ENCODE measurements around the gene CCNI. TPM values are rescaled to one million over a fixed set of nuclear protein-coding genes. Genes with fewer than 3 reads are reported as not detected.
"Not testable (repeated sequence)": the region's sequence is repeated elsewhere in the genome, so short reads cannot be mapped to it uniquely, and the experiment has no call there.

Gene CCNI
- total RNA-seq, 3 donors from 2014 or later: 267 to 346 (median 271) TPM

GRCh38 chr4:77084019-77084639 is 8.3 kb upstream of the CCNI start:
- Histone ChIP-seq H3K27me3 (no peaks in the 10 kb centered on the region), H3K36me3 (no peaks in the 10 kb centered on the region), H3K9me3 (no peaks in the 10 kb centered on the region), H3K27ac (no peak overlapping the region), H3K4me3 (no peak overlapping the region), H3K4me1 (no peaks in the 10 kb centered on the region)
- intact Hi-C loops (cut with DNase I; ENCODE audit: low total_unique reads): no loop called here
- TF ChIP-seq CTCF (IDR thresholded peaks at IDR 0.05): no peak
- TF ChIP-seq POLR2AphosphoS5 (IDR thresholded peaks at IDR 0.05): no peak
- TF ChIP-seq POLR2A (IDR thresholded peaks at IDR 0.05): no peak
- no peak for DNase-seq (ENCODE audit: low spot score in 2 of 2)

- no peaks in the 10 kb centered on the region for H3K27me3 ChIP-seq
- TF ChIP-seq POLR2AphosphoS5 (IDR thresholded peaks at IDR 0.05) (no peak), POLR2A (IDR thresholded peaks at IDR 0.05) (no peak), CTCF (IDR thresholded peaks at IDR 0.05) (no peak)
- no peak overlapping the region for H3K27ac ChIP-seq
- intact Hi-C loops (cut with DNase I; ENCODE audit: low total_unique reads): no loop called here
- no peaks in the 10 kb centered on the region for H3K9me3 ChIP-seq
- no peak overlapping the region for H3K4me3 ChIP-seq
- no peaks in the 10 kb centered on the region for H3K36me3 ChIP-seq
- H3K4me1 ChIP-seq: no peaks in the 10 kb centered on the region
- DNase-seq (ENCODE audit: low spot score in 2 of 2): no peak
Observed at GRCh38 chr4:77082886-77083608, 7.3 kb upstream of the CCNI start.

- H3K27ac ChIP-seq; intact Hi-C loops (cut with DNase I; ENCODE audit: low total_unique reads); DNase-seq (ENCODE audit: low spot score in 2 of 2): not testable (repeated sequence)
Observed at GRCh38 chr4:77080806-77081205, 5.0 kb upstream of the CCNI start.

GRCh38 chr4:77079281-77079680 is 3.5 kb upstream of the CCNI start:
- intact Hi-C loops (cut with DNase I; ENCODE audit: low total_unique reads): no loop called here

More at GRCh38 chr4:77080806-77081205, 5.0 kb upstream of the CCNI start:
- not testable (repeated sequence) for H3K9me3 ChIP-seq, H3K27me3 ChIP-seq, H3K4me1 ChIP-seq, H3K36me3 ChIP-seq, H3K4me3 ChIP-seq

GRCh38 chr4:77078401-77078800 is 2.6 kb upstream of the CCNI start:
- intact Hi-C loops (cut with DNase I; ENCODE audit: low total_unique reads): no loop called here
- DNase-seq (ENCODE audit: low spot score in 2 of 2): no peak
- Histone ChIP-seq H3K4me1 (peaks cover 0 to 7% of the 10 kb centered on the region in 2 donors), H3K27me3 (no peaks in the 10 kb centered on the region), H3K36me3 (no peaks in the 10 kb centered on the region), H3K9me3 (no peaks in the 10 kb centered on the region), H3K4me3 (no peak overlapping the region), H3K27ac (no peak overlapping the region)
- TF ChIP-seq POLR2A (IDR thresholded peaks at IDR 0.05) (no peak), CTCF (IDR thresholded peaks at IDR 0.05) (no peak), POLR2AphosphoS5 (IDR thresholded peaks at IDR 0.05) (no peak)

More at GRCh38 chr4:77079281-77079680, 3.5 kb upstream of the CCNI start:
- no peak overlapping the region for H3K4me3 ChIP-seq
- no peaks in the 10 kb centered on the region for H3K36me3 ChIP-seq
- no peaks in the 10 kb centered on the region for H3K9me3 ChIP-seq
- no peaks in the 10 kb centered on the region for H3K27me3 ChIP-seq
- no peak for DNase-seq (ENCODE audit: low spot score in 2 of 2)
- TF ChIP-seq POLR2AphosphoS5 (IDR thresholded peaks at IDR 0.05) (no peak), POLR2A (IDR thresholded peaks at IDR 0.05) (no peak), CTCF (IDR thresholded peaks at IDR 0.05) (no peak)
- H3K4me1 ChIP-seq: peaks cover 0 to 7% of the 10 kb centered on the region in 2 donors
- no peak overlapping the region for H3K27ac ChIP-seq
